AG04450 (cell line): ENCODE measurements around the gene TEX53. TPM values are rescaled to one million over a fixed set of nuclear protein-coding genes. Genes with fewer than 3 reads are reported as not detected.

Experiments
- CTCF ChIA-PET: fragments of 300-600, 350-600 bp; formaldehyde crosslinking; extraction: SDS; loops from one replicate; lab custom pipeline; 2022; ENCODE audit warnings: antibody characterized with exemption, inconsistent platforms; lab: Charles Lee
- POLR2A ChIA-PET: fragments of 350-600 bp; formaldehyde crosslinking; extraction: SDS; loops from one replicate; lab custom pipeline; 2021; ENCODE audit warnings: antibody characterized with exemption, inconsistent platforms; lab: Yijun Ruan, JAX
- DNase-seq: peaks from one replicate; pipeline ENCODE4 v3.0.0-alpha.2; 2011; ENCODE audit warnings: low read depth, low spot score
- H3K27ac ChIP-seq: one replicate; pipeline ENCODE4 v1.5.1; 2012; ENCODE audit warnings: low read depth, low read length, control low read depth
- H3K27me3 ChIP-seq: one replicate; pipeline ENCODE4 v1.6.0; 2012; ENCODE audit warnings: low read length; ENCODE audit not compliant: control insufficient read depth, insufficient read depth
- H3K4me3 ChIP-seq: 2 replicates; pipeline ENCODE4 v1.5.1; 2011; ENCODE audit warnings: mild to moderate bottlenecking, low read depth, low read length, control low read depth
- H3K9me3 ChIP-seq: 2 replicates; pipeline ENCODE4 v1.5.1; 2012; ENCODE audit warnings: low read length; ENCODE audit not compliant: control insufficient read depth, insufficient read depth
- CTCF ChIP-seq: IDR thresholded peaks from 2 replicates; pipeline ENCODE4 v1.5.1; 2011; ENCODE audit warnings: low read depth, low read length, control low read depth, inconsistent platforms
- polyA plus RNA-seq: library from polyadenylated mRNA; depleted of rRNA; stranded (reverse); fragments of >200 nt; gene quantifications from 2 replicates; pipeline ENCODE4 v1.2.3, GENCODE V29; 2011

The TEX53 gene
- polyA plus RNA-seq, 1 experiment: not detected

- Histone ChIP-seq H3K9me3 (no peaks in the 10 kb centered on the region), H3K27ac (no peak overlapping the region), H3K4me3 (no peak overlapping the region), H3K27me3 (no peaks in the 10 kb centered on the region)
- POLR2A ChIA-PET: no interaction called here
- no peak for TF ChIP-seq CTCF
- CTCF ChIA-PET: interaction anchor here (1.4 kb wide), 1 partner anchor 24 kb away, joined by 5 read pairs; no protein-coding TSS in a partner anchor
- DNase-seq: no peak
These were observed 28.0 kb downstream of the TEX53 start for GRCh38 chr9:114629563-114630090.

- H3K27me3 ChIP-seq: no peaks in the 10 kb centered on the region
- H3K4me3 ChIP-seq: no peak overlapping the region
- TF ChIP-seq CTCF: no peak
- ChIA-PET CTCF (interaction anchor here (0.5 to 1.4 kb wide), 2 partner anchors 26 to 31 kb away, joined by 4 to 5 read pairs; no protein-coding TSS in a partner anchor), POLR2A (no interaction called here)
- no peaks in the 10 kb centered on the region for H3K9me3 ChIP-seq
- no peak overlapping the region for H3K27ac ChIP-seq
- DNase-seq: no peak
These were observed 30.1 kb downstream of the TEX53 start for GRCh38 chr9:114627553-114627952.

GRCh38 chr9:114626415-114627020, 31.1 kb downstream of the TEX53 start:
- CTCF ChIA-PET: no interaction called here

GRCh38 chr9:114624677-114625076, 32.9 kb downstream of the TEX53 start:
- no peak for TF ChIP-seq CTCF
- Histone ChIP-seq H3K4me3 (no peak overlapping the region), H3K27me3 (no peaks in the 10 kb centered on the region), H3K9me3 (no peaks in the 10 kb centered on the region), H3K27ac (no peak overlapping the region)
- ChIA-PET POLR2A (interaction anchor here (0.7 kb wide), 1 partner anchor 8 kb away, joined by 4 read pairs; no protein-coding TSS in a partner anchor), CTCF (interaction anchor here (1.5 kb wide), 1 partner anchor 29 kb away, joined by 4 read pairs; no protein-coding TSS in a partner anchor)
- no peak for DNase-seq

More at GRCh38 chr9:114626415-114627020, 31.1 kb downstream of the TEX53 start:
- H3K27me3 ChIP-seq: no peaks in the 10 kb centered on the region
- no peaks in the 10 kb centered on the region for H3K9me3 ChIP-seq
- DNase-seq: no peak
- POLR2A ChIA-PET: no interaction called here
- no peak for TF ChIP-seq CTCF
- no peak overlapping the region for H3K4me3 ChIP-seq
- no peak overlapping the region for H3K27ac ChIP-seq

GRCh38 chr9:114621975-114622609, 35.5 kb downstream of the TEX53 start:
- ChIA-PET POLR2A (no interaction called here), CTCF (interaction anchor here (0.6 to 1.8 kb wide), 4 partner anchors 31 to 218 kb away, joined by 3 to 6 read pairs (median 5); no protein-coding TSS in a partner anchor)
- peak; percentile 30 for DNase-seq
- peak overlapping the region; percentile 11 for H3K27ac ChIP-seq
- H3K4me3 ChIP-seq: no peak overlapping the region
- no peaks in the 10 kb centered on the region for H3K9me3 ChIP-seq
- TF ChIP-seq CTCF: no peak
- H3K27me3 ChIP-seq: no peaks in the 10 kb centered on the region
